ENCODE measurements around the gene BABAM1. TPM values are rescaled to one million over a fixed set of nuclear protein-coding genes. Genes with fewer than 3 reads are reported as not detected.

Gene BABAM1
- total and polyA plus RNA-seq, 9 of the 15 experiments (the other 6 are each of a cell fraction or from before 2014, with no cell fraction given) = 14.7 to 160 (median 113) TPM

DNA sequence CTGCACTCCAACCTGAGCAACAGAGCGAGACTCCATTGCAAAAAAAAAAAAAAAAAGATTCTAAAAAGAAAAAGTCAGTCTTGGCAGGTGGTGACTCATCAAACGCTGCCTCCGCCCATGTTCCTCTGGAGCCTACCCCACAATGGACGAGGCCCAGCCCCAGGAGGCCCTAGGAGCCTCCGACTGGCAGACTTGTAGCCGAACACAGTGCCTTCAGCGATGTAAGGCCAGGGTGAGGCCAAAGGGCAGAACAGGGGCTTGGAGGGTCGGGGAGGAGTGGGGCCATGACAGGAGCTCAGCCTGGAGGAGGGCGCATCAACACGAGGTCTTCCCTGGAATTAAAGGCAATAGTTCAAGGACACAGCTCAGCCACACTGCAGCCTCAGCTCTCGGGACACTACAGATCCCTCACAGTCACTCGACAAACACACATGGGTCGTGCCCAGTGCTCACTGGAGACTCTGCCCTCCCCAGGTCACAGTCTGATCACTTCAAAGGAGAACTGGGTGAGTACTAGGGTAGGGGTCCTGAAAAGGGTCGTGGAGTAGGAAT lies 47.0 kb upstream of the BABAM1 start (continued):
- TF ChIP-seq HOXB6 (CRISPR knock-in tag; IDR thresholded peaks at IDR 0.05; ENCODE audit: borderline replicate concordance) (no peak), PRPF4 (IDR thresholded peaks at IDR 0.05; ENCODE audit: insufficient read depth, low read depth, low read length, poor library complexity, severe bottlenecking) (no peak), HNRNPL (IDR thresholded peaks at IDR 0.05; ENCODE audit: low read depth, low read length) (no peak), HDAC3 (IDR thresholded peaks at IDR 0.05; ENCODE audit: borderline replicate concordance, partially characterized antibody) (no peak), LCOR (CRISPR knock-in tag; IDR thresholded peaks at IDR 0.05) (no peak), FOSL1 (tag; conservative IDR thresholded peaks at IDR 0.05) (peak; percentile 89), BRD4 (IDR thresholded peaks at IDR 0.05) (no peak), NFE2 (IDR thresholded peaks at IDR 0.05; ENCODE audit: low read depth) (peak; percentile 65; the same call in 1 of the 2 replicates), EP300 (IDR thresholded peaks at IDR 0.05; ENCODE audit: low read length) (no peak)
- TF ChIP-seq, protein P1, sequence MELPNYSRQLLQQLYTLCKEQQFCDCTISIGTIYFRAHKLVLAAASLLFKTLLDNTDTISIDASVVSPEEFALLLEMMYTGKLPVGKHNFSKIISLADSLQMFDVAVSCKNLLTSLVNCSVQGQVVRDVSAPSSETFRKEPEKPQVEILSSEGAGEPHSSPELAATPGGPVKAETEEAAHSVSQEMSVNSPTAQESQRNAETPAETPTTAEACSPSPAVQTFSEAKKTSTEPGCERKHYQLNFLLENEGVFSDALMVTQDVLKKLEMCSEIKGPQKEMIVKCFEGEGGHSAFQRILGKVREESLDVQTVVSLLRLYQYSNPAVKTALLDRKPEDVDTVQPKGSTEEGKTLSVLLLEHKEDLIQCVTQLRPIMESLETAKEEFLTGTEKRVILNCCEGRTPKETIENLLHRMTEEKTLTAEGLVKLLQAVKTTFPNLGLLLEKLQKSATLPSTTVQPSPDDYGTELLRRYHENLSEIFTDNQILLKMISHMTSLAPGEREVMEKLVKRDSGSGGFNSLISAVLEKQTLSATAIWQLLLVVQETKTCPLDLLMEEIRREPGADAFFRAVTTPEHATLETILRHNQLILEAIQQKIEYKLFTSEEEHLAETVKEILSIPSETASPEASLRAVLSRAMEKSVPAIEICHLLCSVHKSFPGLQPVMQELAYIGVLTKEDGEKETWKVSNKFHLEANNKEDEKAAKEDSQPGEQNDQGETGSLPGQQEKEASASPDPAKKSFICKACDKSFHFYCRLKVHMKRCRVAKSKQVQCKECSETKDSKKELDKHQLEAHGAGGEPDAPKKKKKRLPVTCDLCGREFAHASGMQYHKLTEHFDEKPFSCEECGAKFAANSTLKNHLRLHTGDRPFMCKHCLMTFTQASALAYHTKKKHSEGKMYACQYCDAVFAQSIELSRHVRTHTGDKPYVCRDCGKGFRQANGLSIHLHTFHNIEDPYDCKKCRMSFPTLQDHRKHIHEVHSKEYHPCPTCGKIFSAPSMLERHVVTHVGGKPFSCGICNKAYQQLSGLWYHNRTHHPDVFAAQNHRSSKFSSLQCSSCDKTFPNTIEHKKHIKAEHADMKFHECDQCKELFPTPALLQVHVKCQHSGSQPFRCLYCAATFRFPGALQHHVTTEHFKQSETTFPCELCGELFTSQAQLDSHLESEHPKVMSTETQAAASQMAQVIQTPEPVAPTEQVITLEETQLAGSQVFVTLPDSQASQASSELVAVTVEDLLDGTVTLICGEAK (IDR thresholded peaks at IDR 0.05) = no peak
- TF ChIP-seq, protein P1 (CRISPR knock-in tag; IDR thresholded peaks at IDR 0.05) = no peak
- TF ChIP-seq, protein P2, sequence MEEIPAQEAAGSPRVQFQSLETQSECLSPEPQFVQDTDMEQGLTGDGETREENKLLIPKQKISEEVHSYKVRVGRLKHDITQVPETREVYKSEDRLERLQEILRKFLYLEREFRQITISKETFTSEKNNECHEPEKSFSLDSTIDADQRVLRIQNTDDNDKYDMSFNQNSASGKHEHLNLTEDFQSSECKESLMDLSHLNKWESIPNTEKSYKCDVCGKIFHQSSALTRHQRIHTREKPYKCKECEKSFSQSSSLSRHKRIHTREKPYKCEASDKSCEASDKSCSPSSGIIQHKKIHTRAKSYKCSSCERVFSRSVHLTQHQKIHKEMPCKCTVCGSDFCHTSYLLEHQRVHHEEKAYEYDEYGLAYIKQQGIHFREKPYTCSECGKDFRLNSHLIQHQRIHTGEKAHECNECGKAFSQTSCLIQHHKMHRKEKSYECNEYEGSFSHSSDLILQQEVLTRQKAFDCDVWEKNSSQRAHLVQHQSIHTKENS (CRISPR knock-in tag; IDR thresholded peaks at IDR 0.05) = no peak
- TF ChIP-seq, protein P3, sequence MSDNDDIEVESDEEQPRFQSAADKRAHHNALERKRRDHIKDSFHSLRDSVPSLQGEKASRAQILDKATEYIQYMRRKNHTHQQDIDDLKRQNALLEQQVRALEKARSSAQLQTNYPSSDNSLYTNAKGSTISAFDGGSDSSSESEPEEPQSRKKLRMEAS (CRISPR knock-in tag; IDR thresholded peaks at IDR 0.05) = peak; percentile 87
- TF ChIP-seq, protein P4, sequence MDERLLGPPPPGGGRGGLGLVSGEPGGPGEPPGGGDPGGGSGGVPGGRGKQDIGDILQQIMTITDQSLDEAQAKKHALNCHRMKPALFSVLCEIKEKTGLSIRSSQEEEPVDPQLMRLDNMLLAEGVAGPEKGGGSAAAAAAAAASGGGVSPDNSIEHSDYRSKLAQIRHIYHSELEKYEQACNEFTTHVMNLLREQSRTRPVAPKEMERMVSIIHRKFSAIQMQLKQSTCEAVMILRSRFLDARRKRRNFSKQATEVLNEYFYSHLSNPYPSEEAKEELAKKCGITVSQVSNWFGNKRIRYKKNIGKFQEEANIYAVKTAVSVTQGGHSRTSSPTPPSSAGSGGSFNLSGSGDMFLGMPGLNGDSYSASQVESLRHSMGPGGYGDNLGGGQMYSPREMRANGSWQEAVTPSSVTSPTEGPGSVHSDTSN (CRISPR knock-in tag; IDR thresholded peaks at IDR 0.05; ENCODE audit: low read depth) = no peak
- TF ChIP-seq, protein P4 (tag; conservative IDR thresholded peaks at IDR 0.05; ENCODE audit: low read depth) = no peak

Measured in K562 (cell line).